GM23248 (cell line): Measurements from ENCODE around the gene ZNF25. TPM values are rescaled to one million over a fixed set of nuclear protein-coding genes. Genes with fewer than 3 reads are reported as not detected.

Experiments used
- DNase-seq: peaks from one replicate; pipeline ENCODE4 v3.0.0-alpha.2; 2015
- H2AFZ ChIP-seq: fragments of 200-600 bp; sonication (generic); 2 replicates; pipeline ENCODE4 v1.6.1; 2016; ENCODE audit warnings: antibody characterized with exemption
- H3F3A ChIP-seq: fragments of 200-600 bp; sonication (generic); 2 replicates; pipeline ENCODE4 v1.6.1; 2016; ENCODE audit warnings: mild to moderate bottlenecking, antibody characterized with exemption, mixed run types; ENCODE audit not compliant: insufficient read depth
- H3K27ac ChIP-seq: fragments of 200-600 bp; sonication (generic); 2 replicates; pipeline ENCODE4 v1.5.1; 2016; ENCODE audit warnings: mild to moderate bottlenecking
- H3K27me3 ChIP-seq: fragments of 200-600 bp; sonication (generic); replicated peaks from 2 replicates; pipeline ENCODE4 v1.6.1; 2016; ENCODE audit warnings: mild to moderate bottlenecking; ENCODE audit not compliant: insufficient read depth
- H3K36me3 ChIP-seq: fragments of 200-600 bp; sonication (generic); 2 replicates; pipeline ENCODE4 v1.6.1; 2016; ENCODE audit warnings: low read depth, mild to moderate bottlenecking
- H3K4me1 ChIP-seq: fragments of 200-600 bp; sonication (generic); 2 replicates; pipeline ENCODE4 v1.6.1; 2016; ENCODE audit warnings: mild to moderate bottlenecking; ENCODE audit not compliant: insufficient read depth
- H3K4me2 ChIP-seq: fragments of 200-600 bp; sonication (generic); one replicate; pipeline ENCODE4 v1.6.1; 2016; ENCODE audit warnings: mild to moderate bottlenecking; ENCODE audit not compliant: unreplicated experiment
- H3K4me3 ChIP-seq: fragments of 200-600 bp; sonication (generic); 2 replicates; pipeline ENCODE4 v1.5.1; 2016; ENCODE audit warnings: mild to moderate bottlenecking
- H3K79me2 ChIP-seq: fragments of 200-600 bp; sonication (generic); 2 replicates; pipeline ENCODE4 v1.6.1; 2016; ENCODE audit warnings: mild to moderate bottlenecking; ENCODE audit not compliant: insufficient read depth
- H3K9ac ChIP-seq: fragments of 200-600 bp; sonication (generic); 2 replicates; pipeline ENCODE4 v1.6.1; 2016; ENCODE audit warnings: mild to moderate bottlenecking
- H3K9me2 ChIP-seq: fragments of 200-600 bp; sonication (generic); 2 replicates; pipeline ENCODE4 v1.6.1; 2016; ENCODE audit warnings: mixed run types, mild to moderate bottlenecking, moderate library complexity; ENCODE audit not compliant: insufficient read depth
- H3K9me3 ChIP-seq: fragments of 200-600 bp; sonication (generic); one replicate; pipeline ENCODE4 v1.6.1; 2017; ENCODE audit warnings: low read depth
- H4K20me1 ChIP-seq: fragments of 200-600 bp; sonication (generic); 2 replicates; pipeline ENCODE4 v1.6.0; 2016; ENCODE audit not compliant: insufficient read depth
- EZH2 ChIP-seq: fragments of 200-600 bp; sonication (generic); IDR thresholded peaks from 2 replicates; pipeline ENCODE4 v1.6.1; 2018; ENCODE audit warnings: antibody characterized with exemption, mild to moderate bottlenecking; ENCODE audit not compliant: insufficient read depth, poor library complexity, severe bottlenecking
- EZH2phosphoT487 ChIP-seq: fragments of 200-600 bp; sonication (generic); IDR thresholded peaks from 2 replicates; pipeline ENCODE4 v1.6.1; 2018; ENCODE audit warnings: antibody characterized with exemption, moderate library complexity, mild to moderate bottlenecking, low read depth; ENCODE audit not compliant: insufficient read depth
- WGBS, 2 experiments: methylation state at CpG; one replicate each; pipeline ENCODE4 v1.1.6; 2015 to 2017; ENCODE audit warnings: low lambda C conversion rate in 2 of 2, low coverage in 1 of 2; ENCODE audit errors: missing lambda C conversion rate in 2 of 2; 5-methylcytosine and 5-hydroxymethylcytosine counted together
- in situ Hi-C: fragments of 300-500 bp; cut with MboI; formaldehyde crosslinking; loops from 2 replicates; pipeline ENCODE4 v1.15.0; 2020
- polyA plus RNA-seq: library from polyadenylated mRNA; unstranded; fragments of >200 nt; fragmentation: Nextera tagmentation; extraction: Ambion mirVana; gene quantifications from 2 replicates; pipeline ENCODE4 v1.2.1, GENCODE V29; 2016
- small RNA-seq: library from RNA; depleted of rRNA; stranded (forward); fragments of <200 nt; gene quantifications from one replicate; pipeline ENCODE3, GENCODE V24; 2014; ENCODE audit warnings: low read depth, low replicate concordance
- total RNA-seq: library from RNA; depleted of rRNA; stranded (reverse); fragments of >200 nt; shearing (Covaris generic); gene quantifications from 2 replicates; pipeline ENCODE4 v1.2.3, GENCODE V29; 2014; rRNA removed

Gene ZNF25
- total and polyA plus RNA-seq, 2 experiments from 2014 or later, result 11.2 to 13.8 TPM

DNA sequence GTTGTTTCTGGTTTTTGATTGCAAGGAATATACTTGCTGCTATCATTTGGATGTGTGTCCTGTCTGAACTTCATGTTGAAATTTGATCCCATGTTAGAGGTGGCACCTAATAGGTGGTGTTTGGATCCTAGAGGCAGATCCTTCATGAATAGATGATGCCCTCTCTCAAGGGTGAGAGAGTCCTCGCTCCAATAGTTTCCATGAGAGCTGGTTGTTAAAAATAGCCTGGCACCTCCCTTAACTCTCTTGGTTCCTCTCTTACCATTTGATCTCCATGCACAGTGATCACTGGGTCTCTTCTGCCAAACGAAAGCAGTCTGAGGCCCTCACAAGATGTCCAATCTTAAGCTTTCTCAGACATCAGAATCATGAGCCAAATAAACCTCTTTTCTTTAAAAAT is 70.1 kb downstream of the ZNF25 start:
- DNase-seq, result no peak
- Histone ChIP-seq H3K36me3 (no peaks in the 10 kb centered on the region), H3K4me2 (no peak overlapping the region), H2AFZ (no peak overlapping the region), H3K9me3 (no peaks in the 10 kb centered on the region), H3K27ac (no peak overlapping the region), H3K9ac (no peak overlapping the region), H4K20me1 (no peaks in the 10 kb centered on the region), H3K4me3 (no peak overlapping the region), H3K27me3 (no peaks in the 10 kb centered on the region), H3F3A (no peaks in the 10 kb centered on the region), H3K9me2 (no peaks in the 10 kb centered on the region), H3K79me2 (no peaks in the 10 kb centered on the region), H3K4me1 (no peaks in the 10 kb centered on the region)
- 10 to 15% methylated on average over 2 of the region's 2 CpGs for WGBS, 2 experiments
- TF ChIP-seq EZH2phosphoT487, result no peak
- TF ChIP-seq EZH2, result no peak
- in situ Hi-C loops, result no loop called here

Small RNA genes lying within 50 kb of the gene (small RNA-seq; reads per million reads assigned to genes)
- not detected for gene RF00019

Other genes starting within 250 kb of the ZNF25 start
- 4.2 and 13.7 TPM in 2 replicates for gene ZNF248, start 119.0 kb downstream of the ZNF25 start, total RNA-seq
- gene ZNF248, start 119.0 kb downstream of the ZNF25 start, polyA plus RNA-seq, result 6.8 and 7.4 TPM in 2 replicates
- 6.6 and 29.2 TPM in 2 replicates for gene ZNF33A, start 34.0 kb upstream of the ZNF25 start, total RNA-seq
- 7.2 and 7.6 TPM in 2 replicates for gene ZNF33A, start 34.0 kb upstream of the ZNF25 start, polyA plus RNA-seq
- 10.7 and 11.5 TPM in 2 replicates for gene ZNF37A, start 117.7 kb upstream of the ZNF25 start, total RNA-seq
- gene ZNF37A, start 117.7 kb upstream of the ZNF25 start, polyA plus RNA-seq, result 8.3 and 10.9 TPM in 2 replicates